C4-2B (cell line): ENCODE measurements around the gene POLR1A.

ENCODE experiments used
- ZFX ChIP-seq: fragments of 450-650 bp; IDR thresholded peaks from 2 replicates; pipeline ENCODE4 v1.6.1; 2017
- TF ChIP-seq, protein P1 (sequence below): fragments of 450-650 bp; conservative IDR thresholded peaks from 2 replicates; pipeline ENCODE4 v1.5.1; 2017; ENCODE audit warnings: mild to moderate bottlenecking

DNA sequence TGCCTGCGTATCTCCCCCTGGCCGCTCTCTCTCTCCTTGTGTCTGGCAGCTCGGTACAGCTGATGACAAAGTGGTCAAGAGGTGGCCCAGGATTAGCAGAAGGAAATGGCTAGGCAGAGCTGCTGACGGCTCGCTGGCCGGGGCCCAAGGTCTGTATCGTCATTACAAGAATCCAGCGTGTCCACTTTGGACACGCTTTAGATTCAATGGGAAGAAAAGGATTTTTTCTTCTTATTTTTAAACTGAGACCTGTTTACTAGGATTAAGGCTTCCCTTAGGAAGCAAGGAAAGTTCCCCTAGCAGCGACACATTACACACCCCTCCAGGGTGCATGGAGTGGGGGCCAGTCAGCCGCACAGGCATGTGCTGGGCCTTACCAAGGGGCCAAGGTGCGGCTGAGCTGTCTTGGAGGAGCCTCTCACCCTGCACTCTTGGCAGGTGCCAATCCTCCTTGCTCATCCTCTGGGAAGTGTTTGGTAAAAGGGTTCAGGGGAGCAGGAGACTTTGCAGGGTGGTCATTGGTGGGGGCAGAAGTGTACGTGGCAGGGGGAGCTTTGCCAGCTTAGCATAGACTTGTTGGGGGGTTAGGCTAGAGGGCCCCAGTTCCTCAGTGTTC is 76.8 kb downstream of the POLR1A start:
- TF ChIP-seq, protein P1, sequence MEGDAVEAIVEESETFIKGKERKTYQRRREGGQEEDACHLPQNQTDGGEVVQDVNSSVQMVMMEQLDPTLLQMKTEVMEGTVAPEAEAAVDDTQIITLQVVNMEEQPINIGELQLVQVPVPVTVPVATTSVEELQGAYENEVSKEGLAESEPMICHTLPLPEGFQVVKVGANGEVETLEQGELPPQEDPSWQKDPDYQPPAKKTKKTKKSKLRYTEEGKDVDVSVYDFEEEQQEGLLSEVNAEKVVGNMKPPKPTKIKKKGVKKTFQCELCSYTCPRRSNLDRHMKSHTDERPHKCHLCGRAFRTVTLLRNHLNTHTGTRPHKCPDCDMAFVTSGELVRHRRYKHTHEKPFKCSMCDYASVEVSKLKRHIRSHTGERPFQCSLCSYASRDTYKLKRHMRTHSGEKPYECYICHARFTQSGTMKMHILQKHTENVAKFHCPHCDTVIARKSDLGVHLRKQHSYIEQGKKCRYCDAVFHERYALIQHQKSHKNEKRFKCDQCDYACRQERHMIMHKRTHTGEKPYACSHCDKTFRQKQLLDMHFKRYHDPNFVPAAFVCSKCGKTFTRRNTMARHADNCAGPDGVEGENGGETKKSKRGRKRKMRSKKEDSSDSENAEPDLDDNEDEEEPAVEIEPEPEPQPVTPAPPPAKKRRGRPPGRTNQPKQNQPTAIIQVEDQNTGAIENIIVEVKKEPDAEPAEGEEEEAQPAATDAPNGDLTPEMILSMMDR = no peak
- TF ChIP-seq ZFX = no peak
